HEK293 (cell line): Measurements from ENCODE around the gene NKD1.

Source experiments
- CTCF ChIA-PET: fragments of 350-600 bp; formaldehyde crosslinking; extraction: SDS; loops from one replicate; lab custom pipeline; 2021; ENCODE audit warnings: antibody characterized with exemption; lab: Yijun Ruan, JAX
- POLR2A ChIA-PET: fragments of 300-600 bp; formaldehyde crosslinking; extraction: SDS; loops from one replicate; lab custom pipeline; 2020; ENCODE audit warnings: antibody characterized with exemption, inconsistent platforms; lab: Yijun Ruan, JAX
- H3K27ac ChIP-seq: fragments of 200-500 bp; sonication (Bioruptor generic); 2 replicates; pipeline ENCODE4 v1.5.1; 2014; ENCODE audit warnings: low read depth, low read length, control low read depth, inconsistent platforms; ENCODE audit errors: extremely low read depth
- H3K36me3 ChIP-seq, 2 experiments: fragments of 200-500 bp in 1 of 2; sonication (Bioruptor generic) in 1 of 2; 1 replicate in 1 of 2; 2 replicates in 1 of 2; pipeline ENCODE4 v1.5.1; 2014 to 2017; ENCODE audit warnings: inconsistent platforms in 2 of 2, low read length in 2 of 2; ENCODE audit not compliant: control insufficient read depth in 2 of 2, insufficient read depth in 1 of 2
- H3K4me1 ChIP-seq: fragments of 200-500 bp; sonication (Bioruptor generic); 2 replicates; pipeline ENCODE4 v1.5.1; 2014; ENCODE audit warnings: mild to moderate bottlenecking, low read length, inconsistent platforms; ENCODE audit not compliant: control insufficient read depth, insufficient read depth
- H3K4me3 ChIP-seq: 2 replicates; pipeline ENCODE4 v1.5.1; 2011; ENCODE audit warnings: low read depth, mild to moderate bottlenecking, control low read depth, low read length, moderate library complexity
- H3K9me3 ChIP-seq: fragments of 200-500 bp; sonication (Bioruptor generic); 2 replicates; pipeline ENCODE4 v1.5.1; 2014; ENCODE audit warnings: low read depth, low read length, inconsistent platforms; ENCODE audit not compliant: control insufficient read depth, insufficient read depth
- INSM2 ChIP-seq: fragments of 450-650 bp; formaldehyde crosslinking; IDR thresholded peaks from 2 replicates; pipeline ENCODE4 v1.5.1; 2016; ENCODE audit warnings: missing biosample characterization, missing genetic modification characterization
- KLF7 ChIP-seq: fragments of 450-650 bp; formaldehyde crosslinking; IDR thresholded peaks from 2 replicates; pipeline ENCODE4 v1.5.1; 2016; ENCODE audit warnings: missing biosample characterization, missing genetic modification characterization, borderline replicate concordance
- PRDM10 ChIP-seq: fragments of 450-650 bp; formaldehyde crosslinking; IDR thresholded peaks from 2 replicates; pipeline ENCODE4 v1.5.1; 2016; ENCODE audit warnings: missing biosample characterization, missing genetic modification characterization
- SP7 ChIP-seq: fragments of 450-650 bp; formaldehyde crosslinking; IDR thresholded peaks from 2 replicates; pipeline ENCODE4 v1.5.1; 2016; ENCODE audit warnings: missing biosample characterization, missing genetic modification characterization
- ZBTB1 ChIP-seq: fragments of 450-650 bp; formaldehyde crosslinking; IDR thresholded peaks from 2 replicates; pipeline ENCODE4 v1.5.1; 2016; ENCODE audit warnings: missing biosample characterization, missing genetic modification characterization
- ZBTB17 ChIP-seq: fragments of 450-650 bp; formaldehyde crosslinking; IDR thresholded peaks from 2 replicates; pipeline ENCODE4 v1.5.1; 2016; ENCODE audit warnings: missing biosample characterization, missing genetic modification characterization
- ZBTB7A ChIP-seq: fragments of 450-650 bp; formaldehyde crosslinking; IDR thresholded peaks from 2 replicates; pipeline ENCODE4 v1.5.1; 2016; ENCODE audit warnings: low read depth, missing biosample characterization, missing genetic modification characterization
- ZNF18 ChIP-seq: fragments of 450-650 bp; formaldehyde crosslinking; IDR thresholded peaks from 2 replicates; pipeline ENCODE4 v1.5.1; 2016; ENCODE audit warnings: missing biosample characterization, missing genetic modification characterization
- ZNF24 ChIP-seq: fragments of 450-650 bp; formaldehyde crosslinking; IDR thresholded peaks from 2 replicates; pipeline ENCODE4 v1.5.1; 2016; ENCODE audit warnings: missing biosample characterization, missing genetic modification characterization
- ZNF548 ChIP-seq: fragments of 450-650 bp; formaldehyde crosslinking; IDR thresholded peaks from 2 replicates; pipeline ENCODE4 v1.5.1; 2016; ENCODE audit warnings: missing biosample characterization, missing genetic modification characterization
- ZNF558 ChIP-seq: fragments of 450-650 bp; formaldehyde crosslinking; IDR thresholded peaks from 2 replicates; pipeline ENCODE4 v1.5.1; 2016; ENCODE audit warnings: missing biosample characterization, missing genetic modification characterization
- ZNF621 ChIP-seq: fragments of 450-650 bp; formaldehyde crosslinking; IDR thresholded peaks from 2 replicates; pipeline ENCODE4 v1.5.1; 2017; ENCODE audit warnings: missing biosample characterization, missing genetic modification characterization
- ZNF660 ChIP-seq: fragments of 450-650 bp; IDR thresholded peaks from 2 replicates; pipeline ENCODE4 v1.5.1; 2018; ENCODE audit warnings: missing biosample characterization, mild to moderate bottlenecking, missing genetic modification characterization

NKD1 gene

GRCh38 chr16:50598936-50599361 lies 50.8 kb downstream of the NKD1 start (continued):
- TF ChIP-seq ZNF548 (tag by site-specific recombination) (no peak), ZBTB17 (tag by site-specific recombination) (no peak), KLF7 (no peak), ZNF558 (tag by site-specific recombination) (no peak), PRDM10 (no peak)
- TF ChIP-seq, all 188 proteins: peak for 0

GRCh38 chr16:50599494-50599893 lies 51.3 kb downstream of the NKD1 start:
- TF ChIP-seq ZNF24 (tag by site-specific recombination) (no peak), INSM2 (tag by site-specific recombination) (no peak), PRDM10 (no peak), ZNF660 (no peak), ZNF18 (tag by site-specific recombination) (no peak), ZBTB7A (no peak), ZNF621 (tag by site-specific recombination) (no peak), ZBTB1 (tag by site-specific recombination) (no peak), SP7 (tag by site-specific recombination) (no peak)
- TF ChIP-seq, all 188 proteins: peak for 0
- Histone ChIP-seq H3K9me3 (no peaks in the 10 kb centered on the region), H3K36me3 (no peaks in the 10 kb centered on the region), H3K4me3 (no peak overlapping the region), H3K27ac (no peak overlapping the region), H3K4me1 (no peaks in the 10 kb centered on the region)
- ChIA-PET CTCF (no interaction called here), POLR2A (no interaction called here)
